Stimulated activated CD8-positive, alpha-beta memory T cell treated with anti-CD3 and anti-CD28 coated beads, Interleukin-15, amount 100 ng/mL, for 1 hour (primary cell): ENCODE results near the gene TMC2.

Experiments
- DNase-seq: peaks from one replicate; pipeline ENCODE4 v3.0.0-alpha.2; 2020; ENCODE audit warnings: low read depth

Gene TMC2

DNA sequence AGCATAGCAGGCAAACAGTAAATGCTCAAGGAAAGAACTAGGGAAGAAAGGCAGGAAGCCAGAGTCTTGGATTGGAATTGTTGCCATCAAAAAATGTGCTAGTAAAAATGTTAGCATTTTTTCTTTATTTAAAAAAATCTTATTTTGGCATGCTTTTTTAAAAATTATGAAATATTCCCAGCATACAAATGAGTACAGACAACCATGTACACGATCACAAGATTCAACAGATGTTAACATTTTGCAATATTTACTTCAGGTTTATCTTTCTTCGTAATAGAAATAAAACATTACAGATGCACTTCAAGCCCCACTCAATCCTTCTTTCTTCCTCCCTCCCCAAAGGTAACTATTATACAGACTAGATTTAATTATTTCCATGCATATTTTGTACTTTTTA, 88.7 kb downstream of the TMC2 start:
- DNase-seq = no peak

DNA sequence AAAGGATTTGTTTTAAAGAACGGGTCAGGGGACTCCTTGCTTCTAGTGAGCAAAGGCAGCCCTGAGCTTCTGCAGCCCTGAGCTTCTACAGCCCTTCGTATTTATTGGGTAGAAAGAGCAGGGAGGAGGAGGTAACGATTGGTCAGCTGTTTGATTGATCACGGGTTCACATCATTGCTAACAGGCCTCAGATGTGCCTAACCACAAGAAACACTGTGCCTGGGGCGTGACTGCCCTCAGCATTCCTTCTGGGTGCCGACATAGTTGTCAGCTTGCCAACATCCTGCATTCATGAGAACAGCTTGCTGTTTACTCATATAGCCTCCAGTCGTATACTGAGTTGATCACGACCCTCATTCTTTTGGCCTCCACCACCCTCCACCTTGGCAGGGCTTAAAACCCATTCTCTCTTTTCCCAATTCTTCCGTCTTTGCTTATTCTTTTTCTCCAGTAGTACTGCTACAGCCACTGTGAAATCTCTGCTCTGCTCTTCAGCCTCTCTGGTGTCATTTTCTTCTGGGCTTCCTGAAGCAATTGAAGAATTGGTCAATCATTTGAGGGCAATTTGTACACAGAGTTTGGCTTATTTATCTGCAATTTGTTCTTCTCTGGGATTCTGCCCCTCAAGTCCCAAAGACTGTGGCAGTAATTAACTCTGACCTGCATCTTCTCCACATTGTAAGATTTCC, 90.6 kb downstream of the TMC2 start:
- DNase-seq = no peak

DNA sequence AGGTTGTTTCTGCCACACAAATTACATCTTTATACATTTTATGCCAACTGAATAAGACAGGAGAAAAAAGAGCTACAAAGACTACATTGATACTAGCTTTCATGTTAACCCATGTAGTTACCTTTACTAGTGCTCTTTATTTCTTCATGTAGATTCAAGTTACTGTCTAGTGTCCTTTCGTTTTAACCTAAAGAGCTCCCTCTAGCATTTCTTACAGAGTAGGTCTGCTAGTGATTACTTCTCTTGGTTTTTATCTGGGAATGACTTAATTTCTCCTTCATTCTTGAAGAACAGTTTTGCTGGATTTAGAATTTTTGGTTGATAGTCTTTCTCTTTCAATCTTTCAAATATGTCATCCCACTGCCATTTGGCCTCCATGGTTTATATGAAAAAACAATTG, 94.9 kb downstream of the TMC2 start:
- DNase-seq = no peak

DNA sequence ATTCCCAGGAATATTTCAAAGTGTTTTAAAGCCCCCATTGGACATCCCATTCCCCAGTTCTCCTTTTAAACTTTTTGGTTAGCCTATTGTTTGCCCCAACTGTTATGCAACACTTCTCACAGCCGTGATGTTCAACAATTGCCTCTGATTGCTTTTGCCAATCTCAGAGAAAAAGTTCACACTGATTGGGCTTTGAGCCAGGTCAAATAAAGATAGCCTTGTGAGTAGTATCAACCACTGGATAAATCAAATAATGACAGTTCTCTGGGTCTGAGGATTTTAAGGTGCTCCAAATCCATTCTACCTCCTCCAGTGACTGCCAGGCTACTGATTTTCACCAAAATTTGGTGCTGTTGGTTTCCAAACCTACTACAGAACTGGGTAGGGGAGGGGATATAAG, 97.0 kb downstream of the TMC2 start:
- no peak for DNase-seq

DNA sequence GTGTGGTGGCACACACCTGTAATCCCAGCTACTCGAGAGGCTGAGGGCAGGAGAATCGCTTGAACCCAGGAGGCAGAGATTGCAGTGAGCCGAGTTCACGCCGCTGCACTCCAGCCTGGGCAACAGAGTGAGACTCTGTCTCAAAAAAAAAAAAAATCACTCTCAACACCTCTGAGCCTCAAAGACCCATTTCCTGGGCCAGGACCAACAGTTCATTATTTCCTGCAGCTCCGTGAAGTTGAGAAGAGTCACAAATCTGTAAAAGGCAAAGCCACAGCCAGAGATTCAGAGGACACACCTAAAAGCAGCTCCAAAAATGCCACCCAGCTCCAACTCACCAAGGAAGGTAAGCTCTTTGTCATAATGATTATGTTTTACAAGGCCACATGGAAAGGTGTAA, 100.9 kb downstream of the TMC2 start:
- DNase-seq = no peak

DNA sequence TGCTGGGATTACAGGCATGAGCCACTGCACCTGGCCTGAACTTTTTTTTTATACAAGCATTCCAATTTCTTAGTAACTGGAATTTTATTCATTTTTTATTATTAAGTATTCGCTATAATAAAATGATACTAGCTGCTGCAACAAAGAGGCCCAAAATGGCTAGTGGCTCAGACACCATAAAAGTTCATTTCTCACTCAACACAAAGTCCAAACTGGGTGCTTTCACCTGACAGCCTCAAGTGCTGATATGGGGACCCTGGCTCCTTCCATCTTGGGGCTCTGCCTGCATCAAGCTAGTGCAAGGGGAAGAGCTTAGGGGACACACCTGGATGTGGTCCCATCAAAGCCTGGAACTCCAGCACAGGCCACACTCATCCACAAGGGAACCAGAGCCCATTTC, 103.9 kb downstream of the TMC2 start:
- no peak for DNase-seq

DNA sequence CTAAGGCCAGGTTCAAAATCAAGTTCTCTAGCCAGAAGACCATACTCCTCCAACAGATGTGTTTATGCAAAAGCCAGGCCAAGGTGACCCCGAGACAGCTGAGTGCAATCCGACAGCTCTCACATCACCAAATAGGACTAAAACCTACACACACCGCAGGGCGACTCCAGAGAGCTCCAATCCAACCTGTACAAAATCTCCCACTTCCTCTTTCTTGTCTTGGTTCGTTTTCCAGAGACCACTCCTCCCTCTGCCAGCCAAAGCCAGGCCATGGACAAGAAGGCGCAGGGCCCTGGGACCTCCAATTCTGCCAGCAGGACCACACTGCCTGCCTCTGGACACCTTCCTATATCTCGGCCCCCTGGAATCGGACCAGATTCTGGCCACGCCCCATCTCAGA, 104.5 kb downstream of the TMC2 start:
- no peak for DNase-seq

DNA sequence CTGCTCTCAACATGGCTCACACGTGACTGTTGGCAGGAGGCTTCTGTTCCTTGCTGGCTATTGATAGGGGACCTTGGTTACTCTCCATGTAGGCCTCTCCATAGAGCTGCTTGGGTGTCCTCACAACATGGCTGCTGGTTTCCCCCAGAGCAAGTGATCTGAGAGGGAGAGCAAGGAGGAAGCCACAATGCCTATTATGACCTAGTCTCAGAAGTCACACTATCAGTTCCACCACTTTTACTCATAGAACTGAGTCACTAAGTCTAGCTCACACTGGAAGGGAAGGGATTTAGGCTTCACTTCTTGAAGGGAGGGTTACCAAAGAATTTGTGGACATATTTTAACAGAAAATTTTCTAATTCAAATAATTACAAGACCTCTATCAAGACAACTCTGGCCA, 107.3 kb downstream of the TMC2 start:
- no peak for DNase-seq

DNA sequence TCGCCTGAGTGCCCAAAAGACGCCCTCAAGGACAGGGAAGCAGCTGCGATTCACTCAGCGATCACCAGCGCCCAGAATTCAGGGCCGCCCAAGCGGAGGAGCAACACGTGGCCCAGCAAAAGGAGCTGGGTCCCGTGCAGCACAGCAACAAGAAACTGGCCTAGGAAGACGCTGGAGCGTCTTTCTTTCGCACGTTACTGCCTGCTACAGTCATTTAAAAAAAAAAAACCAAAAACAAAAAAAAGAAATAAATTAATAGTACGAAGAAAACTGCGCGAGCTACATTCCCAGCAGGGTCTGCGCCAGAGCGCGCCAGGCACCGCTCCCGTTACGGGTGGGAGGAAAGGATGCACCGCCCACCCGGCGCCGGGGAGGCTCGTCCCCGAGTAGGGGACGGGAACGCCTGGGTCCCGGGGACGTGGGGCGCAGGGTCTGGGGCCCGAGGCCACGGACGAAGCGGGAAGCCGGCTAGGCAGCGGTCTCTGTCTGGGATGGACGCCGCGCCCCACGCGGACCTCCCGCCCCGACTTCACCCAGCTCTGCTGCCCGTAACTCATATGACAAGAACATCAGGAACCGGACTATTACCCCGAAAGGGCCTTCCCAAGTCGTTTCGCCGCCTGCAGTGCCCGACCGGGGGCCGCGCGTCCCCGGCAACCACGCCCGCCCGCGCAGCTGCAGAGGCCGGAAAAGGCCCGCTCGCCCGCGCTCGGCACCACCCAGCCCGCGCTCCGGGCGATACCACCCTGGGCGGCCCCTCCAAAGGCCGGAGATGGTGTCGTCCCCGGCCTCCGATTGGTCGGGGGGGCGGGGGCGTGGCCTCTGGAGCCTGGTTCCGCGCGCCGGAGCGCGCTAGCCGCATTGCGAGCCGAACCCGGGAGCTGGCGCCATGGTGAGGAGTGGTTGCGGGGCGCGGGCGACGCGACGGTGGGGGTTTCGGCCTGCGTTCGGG, 115.7 kb downstream of the TMC2 start, which contains the start of gene NOP56:
NOP56 (plus strand) TSS at position 861 of the 952 bp plus-strand sequence; CDS start at position 890, 29 bp downstream.
- peak; percentile 89 for DNase-seq

DNA sequence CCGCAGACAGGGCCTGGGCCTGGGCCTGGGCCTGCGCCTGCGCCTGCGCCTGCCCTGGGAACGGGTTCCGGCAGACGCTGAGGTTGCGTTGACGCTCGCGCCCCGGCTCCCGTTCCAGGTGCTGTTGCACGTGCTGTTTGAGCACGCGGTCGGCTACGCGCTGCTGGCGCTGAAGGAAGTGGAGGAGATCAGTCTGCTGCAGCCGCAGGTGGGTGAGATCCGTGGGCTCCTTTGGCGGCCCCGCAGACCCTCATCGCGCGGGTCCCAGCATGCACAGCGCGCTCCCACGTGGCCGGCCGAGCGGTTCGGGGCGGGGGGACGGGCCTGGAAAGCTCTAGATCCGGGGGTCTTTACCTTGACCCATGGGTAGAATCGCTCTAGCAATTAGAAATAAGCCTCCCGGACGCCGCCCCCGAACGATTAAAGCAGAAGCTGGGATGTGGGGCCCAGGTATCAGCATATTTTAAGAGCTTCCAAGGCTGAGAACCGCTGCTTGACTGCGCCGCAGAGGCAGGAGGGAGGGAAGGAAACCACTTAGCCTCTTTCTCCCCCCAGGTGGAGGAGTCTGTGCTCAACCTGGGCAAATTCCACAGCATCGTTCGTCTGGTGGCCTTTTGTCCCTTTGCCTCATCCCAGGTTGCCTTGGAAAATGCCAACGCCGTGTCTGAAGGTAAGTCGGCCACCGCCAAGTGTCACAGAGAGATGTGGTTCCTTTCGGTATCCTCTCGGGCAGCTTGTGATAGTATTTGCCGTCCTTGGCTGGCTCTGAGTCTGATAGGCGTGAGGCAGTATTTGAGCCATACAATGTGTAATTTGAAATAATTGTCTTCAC, 116.6 kb downstream of the TMC2 start:
- no peak for DNase-seq

DNA sequence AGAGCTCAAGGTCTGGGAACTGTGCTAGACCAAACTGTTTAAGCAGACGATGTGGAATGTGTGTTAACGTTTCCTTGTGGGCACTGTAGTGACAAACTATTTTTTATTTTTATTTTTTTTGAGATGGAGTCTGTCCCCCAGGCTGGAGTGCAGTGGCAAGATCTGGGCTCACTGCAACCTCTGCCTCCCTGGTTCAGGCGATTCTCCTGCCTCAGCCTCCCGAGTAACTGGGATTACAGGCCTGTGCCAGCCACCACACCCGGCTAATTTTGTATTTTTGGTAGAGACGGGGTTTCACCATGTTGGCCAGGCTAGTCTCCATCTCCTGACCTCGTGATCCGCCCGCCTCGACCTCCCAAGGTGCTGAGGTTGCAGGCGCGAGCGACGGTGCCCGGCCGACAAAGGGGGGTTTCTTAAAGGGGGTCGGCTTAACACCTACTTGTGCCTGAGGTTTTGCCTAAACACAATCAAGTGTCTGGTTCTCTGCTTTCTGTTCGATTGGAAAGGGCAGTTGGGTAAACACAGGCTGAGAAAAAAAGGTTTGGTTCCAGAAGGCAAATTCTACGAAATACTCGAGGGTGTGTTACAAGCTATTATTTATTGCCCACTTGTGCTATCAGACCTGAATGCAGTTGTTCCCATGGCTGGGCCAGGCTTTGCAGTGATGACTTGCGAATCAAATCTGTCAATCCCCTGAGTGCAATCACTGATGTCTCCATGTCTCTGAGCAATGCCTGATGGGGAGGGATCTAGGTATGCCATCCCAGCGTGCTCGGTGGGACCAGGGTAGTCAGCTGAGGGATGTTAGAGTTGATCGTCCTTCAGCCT, 117.4 kb downstream of the TMC2 start:
- no peak for DNase-seq

DNA sequence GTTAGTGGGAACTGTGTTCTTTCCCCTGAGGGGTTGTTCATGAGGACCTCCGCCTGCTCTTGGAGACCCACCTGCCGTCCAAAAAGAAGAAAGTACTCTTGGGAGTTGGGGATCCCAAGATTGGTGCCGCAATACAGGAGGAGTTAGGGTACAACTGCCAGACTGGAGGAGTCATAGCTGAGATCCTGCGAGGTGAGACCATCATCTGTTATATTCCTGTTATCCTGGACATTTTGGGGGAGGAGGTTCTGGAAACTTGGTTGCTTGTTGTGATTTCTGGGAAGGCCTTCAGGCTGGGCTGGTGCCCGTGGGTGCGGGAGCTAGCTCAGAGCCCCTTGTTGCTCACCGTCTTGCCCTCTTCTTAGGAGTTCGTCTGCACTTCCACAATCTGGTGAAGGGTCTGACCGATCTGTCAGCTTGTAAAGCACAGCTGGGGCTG, 118.0 kb downstream of the TMC2 start:
- no peak for DNase-seq

DNA sequence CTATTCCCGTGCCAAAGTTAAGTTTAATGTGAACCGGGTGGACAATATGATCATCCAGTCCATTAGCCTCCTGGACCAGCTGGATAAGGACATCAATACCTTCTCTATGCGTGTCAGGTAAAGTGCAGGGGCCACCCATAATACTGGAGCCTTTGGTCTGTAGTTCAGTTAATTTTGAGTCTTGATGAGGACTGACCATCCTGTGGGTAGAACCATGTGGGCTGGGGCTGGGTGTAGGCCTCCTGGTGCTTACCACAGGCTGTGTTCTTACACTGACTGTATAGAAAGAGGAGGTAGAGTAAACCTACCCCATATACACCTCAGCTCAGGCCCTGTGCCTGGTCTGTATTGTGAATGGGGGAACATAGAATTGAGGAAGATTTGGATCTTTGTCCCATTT, 118.5 kb downstream of the TMC2 start:
- no peak for DNase-seq

DNA sequence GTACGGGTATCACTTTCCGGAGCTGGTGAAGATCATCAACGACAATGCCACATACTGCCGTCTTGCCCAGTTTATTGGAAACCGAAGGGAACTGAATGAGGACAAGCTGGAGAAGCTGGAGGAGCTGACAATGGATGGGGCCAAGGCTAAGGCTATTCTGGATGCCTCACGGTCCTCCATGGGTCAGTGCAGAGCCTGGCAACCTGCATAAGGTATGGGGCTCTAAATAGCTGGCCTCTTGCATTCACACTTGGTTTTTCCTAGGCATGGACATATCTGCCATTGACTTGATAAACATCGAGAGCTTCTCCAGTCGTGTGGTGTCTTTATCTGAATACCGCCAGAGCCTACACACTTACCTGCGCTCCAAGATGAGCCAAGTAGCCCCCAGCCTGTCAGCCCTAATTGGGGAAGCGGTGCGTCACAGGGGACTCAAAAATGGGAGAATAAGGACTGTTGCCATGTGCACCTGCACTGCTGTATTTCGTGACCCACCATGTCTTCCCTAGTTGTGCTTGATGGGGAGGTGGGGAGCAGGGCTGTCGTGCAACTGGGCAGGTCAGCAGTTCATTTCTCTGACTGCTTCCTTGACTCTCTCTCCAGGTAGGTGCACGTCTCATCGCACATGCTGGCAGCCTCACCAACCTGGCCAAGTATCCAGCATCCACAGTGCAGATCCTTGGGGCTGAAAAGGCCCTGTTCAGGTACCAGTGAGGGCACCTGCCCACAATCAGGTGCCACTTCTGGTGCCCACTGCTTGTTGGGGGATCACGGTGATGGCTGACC, 119.2 kb downstream of the TMC2 start:
- DNase-seq = no peak

DNA sequence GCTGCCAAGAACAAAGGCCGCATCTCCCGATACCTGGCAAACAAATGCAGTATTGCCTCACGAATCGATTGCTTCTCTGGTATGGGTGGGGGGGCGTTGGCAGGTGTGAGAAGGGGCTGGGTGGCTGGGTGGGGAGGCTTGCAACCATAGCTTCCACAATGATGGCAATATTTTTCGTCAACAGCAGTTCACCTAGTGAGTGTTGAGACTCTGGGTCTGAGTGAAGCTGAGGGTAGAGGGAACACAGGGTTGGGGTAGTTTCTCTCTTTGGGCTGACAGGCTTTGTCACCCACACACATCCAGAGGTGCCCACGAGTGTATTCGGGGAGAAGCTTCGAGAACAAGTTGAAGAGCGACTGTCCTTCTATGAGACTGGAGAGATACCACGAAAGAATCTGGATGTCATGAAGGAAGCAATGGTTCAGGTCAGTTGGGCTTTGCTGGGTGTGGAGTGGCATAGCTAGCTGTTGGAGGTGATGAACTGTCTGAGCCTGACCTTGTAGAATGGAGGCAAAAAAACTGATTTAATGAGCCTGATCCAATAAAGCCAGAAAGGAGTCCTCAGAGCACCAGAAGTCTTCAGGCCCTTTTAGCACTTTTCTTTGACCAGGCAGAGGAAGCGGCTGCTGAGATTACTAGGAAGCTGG, 120.2 kb downstream of the TMC2 start:
- DNase-seq = no peak

DNA sequence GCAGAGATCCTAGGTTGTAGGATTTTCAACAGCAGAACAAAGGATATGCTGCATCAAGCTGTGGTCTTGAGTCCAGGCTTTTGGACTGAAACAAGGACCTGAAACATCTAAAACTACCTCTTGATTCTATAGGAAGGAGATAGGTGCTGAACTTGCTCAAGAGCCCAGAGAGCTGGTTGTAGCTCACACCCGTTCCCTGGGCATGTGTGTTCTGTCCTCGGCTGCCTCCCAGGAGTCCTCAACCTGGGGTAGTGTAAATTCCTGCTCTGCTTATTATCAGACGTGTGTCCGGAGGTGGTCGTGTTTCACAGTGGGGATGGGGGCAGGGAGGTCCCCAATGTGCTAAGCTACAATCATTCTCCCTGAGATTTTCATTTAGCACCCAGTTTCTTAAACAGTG, 120.9 kb downstream of the TMC2 start:
- DNase-seq = no peak

DNA sequence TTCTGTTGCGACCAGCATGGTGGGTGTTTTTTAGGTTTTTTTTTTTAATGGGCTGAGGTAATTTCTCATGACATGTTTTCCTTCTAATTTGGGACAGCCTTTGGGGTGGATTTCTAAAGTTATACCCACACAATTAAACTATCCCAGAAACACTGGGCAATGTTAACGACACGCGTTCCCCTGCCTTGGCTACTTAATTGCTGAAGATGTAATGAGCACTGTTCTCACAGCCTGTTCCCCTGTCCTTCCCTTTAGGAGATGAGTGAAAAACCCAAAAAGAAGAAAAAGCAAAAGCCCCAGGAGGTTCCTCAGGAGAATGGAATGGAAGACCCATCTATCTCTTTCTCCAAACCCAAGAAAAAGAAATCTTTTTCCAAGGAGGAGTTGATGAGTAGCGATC, 121.3 kb downstream of the TMC2 start:
- DNase-seq = no peak

DNA sequence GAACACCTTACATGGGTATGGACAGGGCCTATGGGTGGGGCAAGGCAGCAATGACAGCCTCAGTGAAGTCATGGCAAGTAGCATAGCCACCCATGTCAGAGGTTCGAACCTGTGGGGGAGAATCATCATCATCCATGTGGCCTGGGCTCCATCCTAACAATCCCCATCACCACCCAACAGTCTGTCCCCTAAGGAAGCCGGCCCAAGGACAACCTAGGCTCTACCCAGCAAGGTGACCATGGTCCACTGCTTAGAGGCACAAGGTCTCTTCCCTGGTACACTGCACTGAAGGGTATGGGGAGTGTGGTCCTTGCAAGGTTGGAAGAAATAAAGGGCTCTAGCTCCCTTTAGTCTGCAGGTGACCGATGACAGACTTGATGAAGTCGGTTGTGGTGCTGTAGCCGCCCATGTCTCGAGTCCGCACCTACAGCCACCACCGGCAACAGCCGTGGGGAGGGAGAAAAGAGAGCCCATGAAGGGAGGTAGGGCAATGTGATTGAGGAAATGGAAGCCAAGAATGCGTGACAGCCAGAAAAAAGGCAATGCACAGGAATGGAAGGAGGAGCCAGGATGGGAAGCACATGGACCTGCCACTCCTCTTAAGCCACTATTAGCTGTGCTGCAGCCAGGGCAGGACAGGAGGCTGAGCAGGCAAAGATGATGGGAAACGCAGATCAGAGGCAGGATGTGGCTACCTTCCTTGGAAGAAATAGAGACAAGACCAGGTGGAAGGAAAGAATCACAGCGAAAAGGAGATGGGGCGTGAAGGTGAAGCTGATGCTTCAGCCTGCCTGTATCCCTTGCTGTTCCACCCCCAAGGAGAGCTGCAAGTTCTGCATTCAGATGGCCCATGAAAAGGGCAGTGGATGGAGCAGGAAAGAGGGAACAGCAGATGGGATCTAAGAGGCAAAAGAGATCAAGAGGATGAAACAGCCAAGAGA, 122.3 kb downstream of the TMC2 start:
- DNase-seq = no peak

DNA sequence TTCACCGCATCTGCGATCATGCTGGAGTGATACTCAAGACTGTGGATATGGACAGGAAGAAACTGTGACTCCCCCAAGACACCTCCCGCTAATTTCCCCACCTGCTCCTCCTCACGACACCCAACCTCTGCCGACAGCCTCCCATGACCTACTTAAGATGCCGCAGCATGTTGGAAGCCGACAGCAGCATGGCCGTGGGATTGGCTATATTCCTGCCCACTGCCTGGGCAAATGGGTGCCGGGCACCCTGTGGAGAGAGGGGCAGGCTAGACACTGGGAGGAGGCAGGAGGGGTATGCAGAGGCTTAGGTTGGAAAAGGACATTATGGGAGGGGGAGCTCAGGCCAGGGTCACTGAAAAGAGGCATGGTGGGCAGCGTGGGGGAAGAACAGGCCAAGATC, 123.2 kb downstream of the TMC2 start:
- no peak for DNase-seq
